Stimulated activated CD4-positive, alpha-beta T cell treated with anti-CD3 and anti-CD28 coated beads, Interleukin-4, amount 100 ng/mL, for 48 hours (primary cell): Measurements from ENCODE around the gene RIPK3.
A peak's percentile ranks its signal among the peaks of the same experiment; 100 is the strongest.
"Not testable (repeated sequence)": the region's sequence is repeated elsewhere in the genome, so short reads cannot be mapped to it uniquely, and the experiment has no call there.

Experiments used
- DNase-seq, 2 donors: peaks; one replicate each; pipeline ENCODE4 v3.0.0-alpha.2; 2020; ENCODE audit warnings: low read depth in 2 of 2

Gene RIPK3

GRCh38 chr14:24339284-24340151 is at the start of gene RIPK3:
Gene RIPK3, minus strand, starts transcription at chr14:24339991. Its CDS starts 165 bp downstream, at chr14:24339826.
- DNase-seq, result peak; percentile 43 to 62

GRCh38 chr14:24389226-24389848 is 49.5 kb upstream of the RIPK3 start:
- DNase-seq, result no peak

- no peak for DNase-seq
Measured at GRCh38 chr14:24388474-24389179, 48.8 kb upstream of the RIPK3 start.

GRCh38 chr14:24387579-24387978 is 47.8 kb upstream of the RIPK3 start:
- not testable (repeated sequence) for DNase-seq

- DNase-seq, result no peak
Measured at GRCh38 chr14:24387009-24387345, 47.2 kb upstream of the RIPK3 start.

GRCh38 chr14:24385524-24385923 is 45.7 kb upstream of the RIPK3 start:
- DNase-seq, result no peak

GRCh38 chr14:24384169-24384568 is 44.4 kb upstream of the RIPK3 start:
- no peak for DNase-seq

- DNase-seq, result no peak
Measured at GRCh38 chr14:24382064-24382371, 42.2 kb upstream of the RIPK3 start.

- DNase-seq, result no peak
Measured at GRCh38 chr14:24381363-24382063, 41.7 kb upstream of the RIPK3 start.

- no peak for DNase-seq
Measured at GRCh38 chr14:24379907-24380730, 40.3 kb upstream of the RIPK3 start.

- no peak for DNase-seq
Measured at GRCh38 chr14:24378981-24379906, 39.5 kb upstream of the RIPK3 start.

- DNase-seq, result no peak
Measured at GRCh38 chr14:24378327-24378726, 38.5 kb upstream of the RIPK3 start.

- DNase-seq, result no peak
Measured at GRCh38 chr14:24377657-24378056, 37.9 kb upstream of the RIPK3 start.

- no peak for DNase-seq
Measured at GRCh38 chr14:24377126-24377525, 37.3 kb upstream of the RIPK3 start.

- DNase-seq, result no peak
Measured at GRCh38 chr14:24376448-24377070, 36.8 kb upstream of the RIPK3 start.

- DNase-seq, result no peak
Measured at GRCh38 chr14:24372701-24373416, 33.1 kb upstream of the RIPK3 start.

GRCh38 chr14:24371605-24372004 is 31.8 kb upstream of the RIPK3 start:
- not testable (repeated sequence) for DNase-seq

GRCh38 chr14:24370748-24371147 is 31.0 kb upstream of the RIPK3 start:
- DNase-seq, result no peak
